IgD-negative memory B cell (primary cell): Measurements from ENCODE around the gene FSD1L. TPM values are rescaled to one million over a fixed set of nuclear protein-coding genes. Genes with fewer than 3 reads are reported as not detected.
"Not testable (repeated sequence)": the region's sequence is repeated elsewhere in the genome, so short reads cannot be mapped to it uniquely, and the experiment has no call there.

Experiments
- H3K27ac Mint-ChIP-seq, 3 donors: one replicate each; pipeline ENCODE4 v1.8.0; 2020 to 2022; ENCODE audit warnings: mild to moderate bottlenecking in 3 of 3, mixed read lengths in 3 of 3, moderate library complexity in 1 of 3
- H3K27me3 Mint-ChIP-seq: one replicate; pipeline ENCODE4 v1.8.0; 2021; ENCODE audit warnings: mixed read lengths
- H3K36me3 Mint-ChIP-seq: one replicate; pipeline ENCODE4 v1.8.0; 2020; ENCODE audit warnings: mild to moderate bottlenecking, mixed read lengths
- H3K4me1 Mint-ChIP-seq, 3 donors: one replicate each; pipeline ENCODE4 v1.8.0; 2020 to 2022; ENCODE audit warnings: mixed read lengths in 3 of 3, mild to moderate bottlenecking in 1 of 3
- H3K4me3 Mint-ChIP-seq, 4 donors: one replicate each; pipeline ENCODE4 v1.8.0; 2020 to 2022; ENCODE audit warnings: mild to moderate bottlenecking in 4 of 4, mixed read lengths in 4 of 4, moderate library complexity in 3 of 4
- H3K9me3 Mint-ChIP-seq, 3 donors: one replicate each; pipeline ENCODE4 v1.8.0; 2020 to 2021; ENCODE audit warnings: mixed read lengths in 3 of 3, mild to moderate bottlenecking in 1 of 3
- polyA plus RNA-seq: library from polyadenylated mRNA; unstranded; fragments of 300-500 nt; fragmentation: Illumina TruSeq; gene quantifications from one replicate; pipeline ENCODE4 v1.2.3, GENCODE V29; 2021

FSD1L gene
- polyA plus RNA-seq, 1 donor from 2014 or later = 4.6 TPM

GRCh38 chr9:105496826-105497225 is 49.0 kb downstream of the FSD1L start:
- Mint-ChIP-seq H3K36me3 (peaks cover 7% of the 10 kb centered on the region), H3K27me3 (no peaks in the 10 kb centered on the region), H3K4me1 (peaks cover 15 to 25% (median 17%) of the 10 kb centered on the region in 3 donors), H3K4me3 (no peak overlapping the region), H3K9me3 (no peaks in the 10 kb centered on the region), H3K27ac (peak overlapping the region in 1 of 3 donors; percentile 71)

DNA sequence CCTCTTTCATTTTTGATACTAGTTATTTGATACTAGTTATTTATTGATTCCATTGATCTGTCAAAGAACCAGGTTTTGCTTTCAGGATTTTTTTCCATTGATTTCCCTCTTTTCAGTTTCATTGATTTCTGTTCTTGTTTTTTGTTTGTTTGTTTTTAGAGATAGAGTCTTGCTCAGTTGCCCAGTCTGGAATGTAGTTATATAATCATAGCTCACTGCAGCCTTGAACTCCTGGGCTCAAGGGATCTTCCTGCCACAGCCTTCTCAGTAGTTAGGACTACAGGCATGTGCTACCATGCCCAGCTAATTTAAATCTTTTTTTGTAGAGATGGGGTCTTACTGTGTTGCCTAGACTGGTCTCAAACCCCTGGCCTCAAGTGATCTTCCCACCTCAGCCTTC is 49.9 kb downstream of the FSD1L start:
- Mint-ChIP-seq H3K4me1 (peaks cover 16 to 25% (median 17%) of the 10 kb centered on the region in 3 donors), H3K9me3 (no peaks in the 10 kb centered on the region)

GRCh38 chr9:105500108-105500766 is 52.4 kb downstream of the FSD1L start:
- H3K27ac Mint-ChIP-seq = peak overlapping the region in 2 of 3 donors; percentile 67 to 79
- H3K36me3 Mint-ChIP-seq = peaks cover 10% of the 10 kb centered on the region
- H3K9me3 Mint-ChIP-seq = no peaks in the 10 kb centered on the region
- H3K4me3 Mint-ChIP-seq = peak overlapping the region in 2 of 4 donors; percentile 76 to 89
- peaks cover 16 to 25% (median 17%) of the 10 kb centered on the region in 3 donors for H3K4me1 Mint-ChIP-seq
- H3K27me3 Mint-ChIP-seq = no peaks in the 10 kb centered on the region

More for the DNA sequence above, 49.9 kb downstream of the FSD1L start:
- peaks cover 3% of the 10 kb centered on the region for H3K36me3 Mint-ChIP-seq
- H3K4me3 Mint-ChIP-seq = no peak overlapping the region
- no peaks in the 10 kb centered on the region for H3K27me3 Mint-ChIP-seq
- no peak overlapping the region for H3K27ac Mint-ChIP-seq

DNA sequence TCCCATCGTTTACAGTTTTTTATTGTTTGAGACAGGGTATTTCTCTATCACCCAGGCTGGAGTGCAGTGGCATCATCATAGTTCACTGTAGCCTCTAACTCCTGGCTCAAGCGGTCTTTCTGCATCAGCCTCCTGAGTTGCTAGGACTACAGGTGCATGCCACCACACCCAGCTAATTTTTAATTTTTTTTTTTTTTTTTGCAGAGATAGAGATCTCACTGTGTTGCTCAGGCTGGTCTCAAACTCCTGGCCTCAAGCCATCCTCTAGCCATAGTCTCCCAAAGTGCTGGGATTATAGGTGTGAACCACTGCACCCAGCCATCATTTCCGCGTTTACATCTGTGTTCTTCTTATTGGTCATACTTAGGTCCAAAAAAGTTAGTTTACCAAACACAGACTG is 53.6 kb downstream of the FSD1L start:
- H3K9me3 Mint-ChIP-seq = no peaks in the 10 kb centered on the region
- no peak overlapping the region for H3K27ac Mint-ChIP-seq
- peaks cover 8% of the 10 kb centered on the region for H3K36me3 Mint-ChIP-seq
- peaks cover 16 to 25% (median 17%) of the 10 kb centered on the region in 3 donors for H3K4me1 Mint-ChIP-seq
- no peak overlapping the region for H3K4me3 Mint-ChIP-seq
- no peaks in the 10 kb centered on the region for H3K27me3 Mint-ChIP-seq

DNA sequence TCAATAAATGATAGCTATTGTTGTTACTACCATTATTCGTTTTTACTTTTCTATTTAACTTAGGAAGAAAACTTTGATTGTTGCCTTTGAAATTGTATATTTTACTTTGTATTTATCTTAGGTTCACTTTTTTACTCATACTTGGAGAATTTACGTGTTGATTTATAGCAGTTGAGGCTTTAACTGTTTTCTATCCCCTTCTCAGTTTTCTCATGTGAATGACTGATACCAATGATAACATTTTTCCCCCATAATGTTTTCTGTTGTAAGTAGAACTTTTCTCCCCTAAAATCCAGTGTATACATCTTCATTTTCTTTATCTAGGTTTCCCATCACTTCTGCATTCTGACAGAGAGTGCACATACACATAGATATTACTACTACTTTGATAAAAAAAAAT is 54.4 kb downstream of the FSD1L start:
- Mint-ChIP-seq H3K36me3 (peaks cover 8% of the 10 kb centered on the region), H3K4me3 (no peak overlapping the region)

DNA sequence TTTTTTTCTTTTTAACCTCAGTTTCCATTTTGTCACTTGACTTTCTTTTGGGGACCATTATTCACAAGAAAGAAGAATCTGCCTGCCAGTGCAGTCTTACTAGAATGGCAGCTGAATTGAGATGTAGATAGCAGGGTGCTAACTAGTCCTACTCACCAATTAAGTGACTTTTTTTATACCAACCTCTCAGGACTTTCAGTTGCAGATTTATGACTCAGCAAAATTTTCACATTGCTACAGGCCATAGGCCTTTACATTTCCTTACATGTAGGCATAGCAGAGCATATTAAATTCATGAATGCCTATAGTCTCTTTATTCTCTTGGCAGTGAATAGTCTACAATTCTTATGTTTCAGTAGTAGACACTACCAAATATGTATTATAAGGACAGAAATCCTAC is 56.0 kb downstream of the FSD1L start:
- no peak overlapping the region for H3K4me3 Mint-ChIP-seq
- no peaks in the 10 kb centered on the region for H3K27me3 Mint-ChIP-seq
- no peaks in the 10 kb centered on the region for H3K9me3 Mint-ChIP-seq
- peaks cover 16 to 22% (median 17%) of the 10 kb centered on the region in 3 donors for H3K4me1 Mint-ChIP-seq
- H3K27ac Mint-ChIP-seq = no peak overlapping the region
- H3K36me3 Mint-ChIP-seq = peaks cover 8% of the 10 kb centered on the region

More for the DNA sequence above, 54.4 kb downstream of the FSD1L start:
- Mint-ChIP-seq H3K4me1 (peaks cover 16 to 25% (median 17%) of the 10 kb centered on the region in 3 donors), H3K9me3 (no peaks in the 10 kb centered on the region), H3K27me3 (no peaks in the 10 kb centered on the region), H3K27ac (peak overlapping the region in 1 of 3 donors; percentile 65)

DNA sequence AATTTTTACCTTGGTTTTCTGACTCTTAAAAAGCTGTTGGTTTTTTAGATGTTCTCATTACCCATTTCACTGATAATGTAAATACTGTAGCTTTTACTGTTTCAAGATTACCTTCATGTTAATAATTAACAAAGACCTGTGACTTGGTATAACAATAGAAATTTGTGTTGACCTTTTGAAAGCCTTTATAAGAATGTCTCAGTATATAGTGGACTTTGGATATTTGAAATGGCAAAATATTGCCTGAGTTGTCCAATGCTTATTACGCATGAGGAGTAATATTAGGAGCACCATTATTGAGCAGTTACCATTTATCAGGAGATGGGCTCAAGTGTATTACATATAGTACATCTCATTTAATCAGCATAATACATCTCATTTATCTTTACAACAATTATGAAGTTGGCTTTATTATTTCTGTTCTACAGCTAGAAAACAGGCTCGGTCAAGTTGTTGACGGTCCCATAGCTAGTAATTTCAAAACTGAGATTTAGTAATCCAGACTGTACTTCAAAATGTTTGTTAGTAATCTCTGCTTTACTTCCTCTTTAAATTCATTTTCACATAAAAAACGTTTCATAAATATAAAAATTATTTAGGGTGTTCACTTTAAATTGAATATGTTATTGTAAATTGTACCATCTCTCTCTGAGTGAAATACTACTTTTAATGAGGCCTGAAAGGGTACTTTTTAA is 59.4 kb downstream of the FSD1L start:
- peaks cover 0 to 2% (median 0%) of the 10 kb centered on the region in 3 donors for H3K4me1 Mint-ChIP-seq
- no peaks in the 10 kb centered on the region for H3K27me3 Mint-ChIP-seq
- H3K9me3 Mint-ChIP-seq = no peaks in the 10 kb centered on the region
- H3K4me3 Mint-ChIP-seq = no peak overlapping the region
- H3K27ac Mint-ChIP-seq = no peak overlapping the region
- peaks cover 11% of the 10 kb centered on the region for H3K36me3 Mint-ChIP-seq

DNA sequence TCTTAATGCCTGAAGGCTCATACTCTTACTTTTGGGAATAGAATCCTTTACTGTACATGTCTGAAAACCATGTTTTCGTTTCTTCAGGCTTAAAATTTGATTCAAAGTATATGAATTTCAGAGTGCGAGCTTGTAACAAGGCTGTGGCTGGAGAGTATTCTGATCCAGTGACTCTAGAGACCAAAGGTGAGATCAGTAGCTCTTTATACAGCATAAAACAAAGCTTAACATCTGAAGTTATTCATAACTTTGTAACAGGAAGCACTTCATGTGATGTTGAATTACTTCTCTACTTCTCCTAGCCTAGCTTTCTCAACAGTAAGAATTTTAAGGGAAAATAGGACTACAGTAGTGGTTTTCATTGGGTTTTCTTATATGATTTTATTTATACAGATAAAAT is 60.7 kb downstream of the FSD1L start:
- H3K36me3 Mint-ChIP-seq = peaks cover 11% of the 10 kb centered on the region
- H3K9me3 Mint-ChIP-seq = no peaks in the 10 kb centered on the region
- H3K27me3 Mint-ChIP-seq = no peaks in the 10 kb centered on the region
- peaks cover 0 to 1% (median 0%) of the 10 kb centered on the region in 3 donors for H3K4me1 Mint-ChIP-seq
- no peak overlapping the region for H3K4me3 Mint-ChIP-seq
- H3K27ac Mint-ChIP-seq = no peak overlapping the region

- Mint-ChIP-seq H3K4me1 (peaks cover 0 to 1% (median 0%) of the 10 kb centered on the region in 3 donors), H3K27me3 (no peaks in the 10 kb centered on the region), H3K4me3 (no peak overlapping the region), H3K9me3 (no peaks in the 10 kb centered on the region), H3K27ac (no peak overlapping the region), H3K36me3 (peaks cover 10% of the 10 kb centered on the region)
Measured at GRCh38 chr9:105510024-105510423, 62.2 kb downstream of the FSD1L start.

- Mint-ChIP-seq H3K4me3 (no peak overlapping the region), H3K4me1 (peaks cover 0 to 1% (median 0%) of the 10 kb centered on the region in 3 donors), H3K9me3 (no peaks in the 10 kb centered on the region), H3K27me3 (no peaks in the 10 kb centered on the region), H3K36me3 (peaks cover 7% of the 10 kb centered on the region), H3K27ac (no peak overlapping the region)
Measured at GRCh38 chr9:105511446-105511845, 63.6 kb downstream of the FSD1L start.

DNA sequence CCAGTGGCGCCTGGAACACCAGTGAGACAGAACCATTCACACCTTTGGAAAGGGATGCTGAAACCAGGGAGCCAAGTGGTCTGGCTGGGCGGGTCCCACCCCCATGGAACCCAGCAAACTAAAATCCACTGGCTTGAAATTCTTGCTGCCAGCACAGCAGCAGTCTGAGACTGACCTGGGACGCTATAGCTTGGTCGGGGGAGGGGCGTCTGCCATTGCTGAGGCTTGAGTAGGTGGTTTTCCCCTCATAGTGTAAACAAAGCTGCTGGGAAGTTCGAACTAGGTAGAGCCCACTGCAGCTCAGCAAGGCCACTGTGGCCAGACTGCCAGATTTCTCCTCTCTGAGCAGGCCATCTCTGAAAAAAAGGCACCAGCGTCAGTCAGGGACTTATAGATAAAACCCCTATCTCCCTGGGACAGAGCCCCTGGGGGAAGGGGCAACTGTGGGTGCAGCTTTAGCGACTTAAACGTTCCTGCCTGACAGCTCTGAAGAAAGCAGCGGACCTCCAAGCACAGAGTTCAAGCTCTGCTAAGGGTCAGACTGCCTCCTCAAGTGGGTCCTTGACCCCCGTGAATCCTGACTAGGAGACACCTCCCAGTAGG is 68.1 kb downstream of the FSD1L start:
- no peak overlapping the region for H3K27ac Mint-ChIP-seq
- no peak overlapping the region for H3K4me3 Mint-ChIP-seq

GRCh38 chr9:105519710-105520369 is 72.0 kb downstream of the FSD1L start:
- not testable (repeated sequence) for H3K27ac Mint-ChIP-seq, H3K9me3 Mint-ChIP-seq, H3K4me3 Mint-ChIP-seq, H3K36me3 Mint-ChIP-seq, H3K27me3 Mint-ChIP-seq, H3K4me1 Mint-ChIP-seq

More for the DNA sequence above, 68.1 kb downstream of the FSD1L start:
- Mint-ChIP-seq H3K27me3 (no peaks in the 10 kb centered on the region), H3K4me1 (no peaks in the 10 kb centered on the region), H3K36me3 (peaks cover 8% of the 10 kb centered on the region), H3K9me3 (no peaks in the 10 kb centered on the region)

- H3K36me3 Mint-ChIP-seq, H3K27me3 Mint-ChIP-seq, H3K4me1 Mint-ChIP-seq, H3K9me3 Mint-ChIP-seq, H3K4me3 Mint-ChIP-seq, H3K27ac Mint-ChIP-seq: not testable (repeated sequence)
Measured at GRCh38 chr9:105520992-105521391, 73.2 kb downstream of the FSD1L start.

GRCh38 chr9:105522618-105523385 is 75.0 kb downstream of the FSD1L start:
- not testable (repeated sequence) for H3K36me3 Mint-ChIP-seq, H3K4me3 Mint-ChIP-seq, H3K27ac Mint-ChIP-seq, H3K4me1 Mint-ChIP-seq, H3K9me3 Mint-ChIP-seq, H3K27me3 Mint-ChIP-seq
